ENCODE data around the gene MIA2.

The MIA2 gene

GRCh38 chr14:39381366-39381765, 147.7 kb downstream of the MIA2 start:
- no peak for DNase-seq (ENCODE audit: low read depth)
- H3K4me3 ChIP-seq (ENCODE audit: low read length) = no peak overlapping the region
- TF ChIP-seq, protein P1, sequence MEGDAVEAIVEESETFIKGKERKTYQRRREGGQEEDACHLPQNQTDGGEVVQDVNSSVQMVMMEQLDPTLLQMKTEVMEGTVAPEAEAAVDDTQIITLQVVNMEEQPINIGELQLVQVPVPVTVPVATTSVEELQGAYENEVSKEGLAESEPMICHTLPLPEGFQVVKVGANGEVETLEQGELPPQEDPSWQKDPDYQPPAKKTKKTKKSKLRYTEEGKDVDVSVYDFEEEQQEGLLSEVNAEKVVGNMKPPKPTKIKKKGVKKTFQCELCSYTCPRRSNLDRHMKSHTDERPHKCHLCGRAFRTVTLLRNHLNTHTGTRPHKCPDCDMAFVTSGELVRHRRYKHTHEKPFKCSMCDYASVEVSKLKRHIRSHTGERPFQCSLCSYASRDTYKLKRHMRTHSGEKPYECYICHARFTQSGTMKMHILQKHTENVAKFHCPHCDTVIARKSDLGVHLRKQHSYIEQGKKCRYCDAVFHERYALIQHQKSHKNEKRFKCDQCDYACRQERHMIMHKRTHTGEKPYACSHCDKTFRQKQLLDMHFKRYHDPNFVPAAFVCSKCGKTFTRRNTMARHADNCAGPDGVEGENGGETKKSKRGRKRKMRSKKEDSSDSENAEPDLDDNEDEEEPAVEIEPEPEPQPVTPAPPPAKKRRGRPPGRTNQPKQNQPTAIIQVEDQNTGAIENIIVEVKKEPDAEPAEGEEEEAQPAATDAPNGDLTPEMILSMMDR (conservative IDR thresholded peaks at IDR 0.05; ENCODE audit: low read length) = no peak

DNA sequence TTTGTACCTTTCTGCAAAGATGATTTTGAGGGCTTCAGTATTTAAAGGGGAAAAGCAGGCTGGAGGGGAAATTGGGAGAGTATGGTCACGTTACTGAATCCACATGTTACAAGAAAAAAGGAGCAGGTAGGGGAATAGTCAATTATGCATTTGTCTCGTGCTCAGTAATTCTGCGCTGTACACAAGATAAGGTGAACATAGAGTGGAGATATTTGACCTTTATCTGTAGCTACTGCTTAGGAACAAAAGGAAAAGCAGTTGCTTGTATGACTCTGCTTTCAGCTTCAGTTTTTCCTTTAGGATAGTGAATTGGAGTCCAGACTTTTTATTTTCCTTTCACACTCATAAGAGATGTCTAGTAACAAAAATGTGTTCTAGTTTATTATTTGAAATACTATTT, 148.7 kb downstream of the MIA2 start:
- DNase-seq (ENCODE audit: low read depth) = no peak

DNA sequence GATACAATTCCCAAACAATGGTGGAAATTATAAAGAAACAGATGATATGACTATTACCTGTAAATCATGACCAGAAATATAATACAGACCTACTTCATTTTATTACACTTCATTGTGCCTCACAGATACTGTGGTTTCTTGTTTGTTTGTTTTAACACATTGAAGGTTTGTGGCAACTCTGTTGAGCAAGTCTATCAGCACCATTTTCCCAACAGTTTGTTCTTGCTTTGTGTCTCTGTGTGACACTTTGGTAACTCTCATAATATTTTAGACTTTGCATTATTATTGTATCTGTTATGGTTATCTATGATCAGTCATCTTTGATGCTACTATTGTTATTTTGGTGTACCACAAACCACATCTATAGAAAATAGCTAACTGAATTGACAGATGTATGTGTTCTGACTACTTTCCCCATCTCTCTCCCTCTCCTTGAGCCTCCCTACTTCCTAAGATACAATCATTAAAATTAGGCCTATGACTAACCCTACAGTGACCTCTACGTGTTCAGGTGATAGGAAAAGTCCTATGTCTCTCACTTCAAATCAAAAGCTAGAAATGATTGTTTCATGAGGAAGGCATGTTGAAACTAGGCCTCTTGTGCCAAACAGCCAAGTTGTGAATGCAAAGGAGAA, 149.4 kb downstream of the MIA2 start:
- TF ChIP-seq, protein P1 (conservative IDR thresholded peaks at IDR 0.05; ENCODE audit: low read length) = no peak
- no peak for DNase-seq (ENCODE audit: low read depth)

More for the DNA sequence above, 148.7 kb downstream of the MIA2 start:
- TF ChIP-seq, protein P1 (conservative IDR thresholded peaks at IDR 0.05; ENCODE audit: low read length) = no peak
- H3K4me3 ChIP-seq (ENCODE audit: low read length) = no peak overlapping the region

GRCh38 chr14:39383741-39384140, 150.0 kb downstream of the MIA2 start:
- H3K4me3 ChIP-seq (ENCODE audit: low read length) = no peak overlapping the region
- no peak for DNase-seq (ENCODE audit: low read depth)
- TF ChIP-seq, protein P1 (conservative IDR thresholded peaks at IDR 0.05; ENCODE audit: low read length) = no peak

More for the DNA sequence above, 149.4 kb downstream of the MIA2 start:
- no peak overlapping the region for H3K4me3 ChIP-seq (ENCODE audit: low read length)

- DNase-seq (ENCODE audit: low read depth) = no peak
- H3K4me3 ChIP-seq (ENCODE audit: low read length) = no peak overlapping the region
- TF ChIP-seq, protein P1 (conservative IDR thresholded peaks at IDR 0.05; ENCODE audit: low read length) = no peak
These were observed 150.5 kb downstream of the MIA2 start for GRCh38 chr14:39384177-39384576.

GRCh38 chr14:39393289-39393688, 159.6 kb downstream of the MIA2 start:
- H3K4me3 ChIP-seq (ENCODE audit: low read length) = no peak overlapping the region
- DNase-seq (ENCODE audit: low read depth) = no peak
- TF ChIP-seq, protein P1 (conservative IDR thresholded peaks at IDR 0.05; ENCODE audit: low read length) = no peak

- no peak overlapping the region for H3K4me3 ChIP-seq (ENCODE audit: low read length)
- no peak for DNase-seq (ENCODE audit: low read depth)
- TF ChIP-seq, protein P1 (conservative IDR thresholded peaks at IDR 0.05; ENCODE audit: low read length) = no peak
These were observed 162.0 kb downstream of the MIA2 start for GRCh38 chr14:39395555-39396254.

All from AG10803 (cell line).